Breast epithelium (tissue), 3 donors: ENCODE measurements around the gene SLC12A4.

ENCODE experiments used
- POLR2A ChIP-seq: fragments of 450-650 bp; IDR thresholded peaks from one replicate; pipeline ENCODE4 v1.6.1; 2016; ENCODE audit warnings: antibody characterized with exemption, mild to moderate bottlenecking, moderate library complexity
- TF ChIP-seq, protein P1 (sequence below), 3 donors: fragments of 450-650 bp; IDR thresholded peaks; one replicate each; pipeline ENCODE4 v1.5.1; 2016 to 2017; ENCODE audit warnings: antibody characterized with exemption in 3 of 3, mild to moderate bottlenecking in 3 of 3, moderate library complexity in 3 of 3

GRCh38 chr16:67930678-67931211 is 37.7 kb downstream of the SLC12A4 start:
- TF ChIP-seq, protein P1, sequence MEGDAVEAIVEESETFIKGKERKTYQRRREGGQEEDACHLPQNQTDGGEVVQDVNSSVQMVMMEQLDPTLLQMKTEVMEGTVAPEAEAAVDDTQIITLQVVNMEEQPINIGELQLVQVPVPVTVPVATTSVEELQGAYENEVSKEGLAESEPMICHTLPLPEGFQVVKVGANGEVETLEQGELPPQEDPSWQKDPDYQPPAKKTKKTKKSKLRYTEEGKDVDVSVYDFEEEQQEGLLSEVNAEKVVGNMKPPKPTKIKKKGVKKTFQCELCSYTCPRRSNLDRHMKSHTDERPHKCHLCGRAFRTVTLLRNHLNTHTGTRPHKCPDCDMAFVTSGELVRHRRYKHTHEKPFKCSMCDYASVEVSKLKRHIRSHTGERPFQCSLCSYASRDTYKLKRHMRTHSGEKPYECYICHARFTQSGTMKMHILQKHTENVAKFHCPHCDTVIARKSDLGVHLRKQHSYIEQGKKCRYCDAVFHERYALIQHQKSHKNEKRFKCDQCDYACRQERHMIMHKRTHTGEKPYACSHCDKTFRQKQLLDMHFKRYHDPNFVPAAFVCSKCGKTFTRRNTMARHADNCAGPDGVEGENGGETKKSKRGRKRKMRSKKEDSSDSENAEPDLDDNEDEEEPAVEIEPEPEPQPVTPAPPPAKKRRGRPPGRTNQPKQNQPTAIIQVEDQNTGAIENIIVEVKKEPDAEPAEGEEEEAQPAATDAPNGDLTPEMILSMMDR (IDR thresholded peaks at IDR 0.05), result no peak
- no peak for TF ChIP-seq POLR2A
